Amniotic epithelial cell (primary cell): ENCODE measurements around the gene HSPB7.
"Not testable (repeated sequence)": the region's sequence is repeated elsewhere in the genome, so short reads cannot be mapped to it uniquely, and the experiment has no call there.

Experiments used
- DNase-seq: peaks from one replicate; pipeline ENCODE4 v3.0.0-alpha.2; 2010; ENCODE audit warnings: low read depth

Gene HSPB7

DNA sequence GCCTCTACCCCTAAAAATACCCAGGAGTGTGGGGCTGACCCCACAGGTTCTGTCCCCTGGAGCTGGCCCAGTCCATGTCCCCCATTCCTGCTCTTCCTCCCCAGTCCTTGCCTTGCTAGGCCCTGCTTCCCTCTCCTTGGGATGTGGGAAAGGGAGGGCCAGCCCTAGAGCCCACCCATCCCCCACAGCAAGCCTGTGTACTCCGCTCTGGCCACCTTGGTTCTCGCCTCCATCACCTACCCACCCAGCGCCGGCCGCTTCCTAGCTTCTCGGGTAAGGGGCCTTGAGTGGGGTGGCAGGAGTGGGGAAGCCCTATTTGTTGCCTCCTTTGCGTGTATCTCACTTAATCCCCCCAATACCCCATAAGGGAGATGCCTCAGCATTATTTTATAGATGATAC, 32.5 kb upstream of the HSPB7 start:
- no peak for DNase-seq

DNA sequence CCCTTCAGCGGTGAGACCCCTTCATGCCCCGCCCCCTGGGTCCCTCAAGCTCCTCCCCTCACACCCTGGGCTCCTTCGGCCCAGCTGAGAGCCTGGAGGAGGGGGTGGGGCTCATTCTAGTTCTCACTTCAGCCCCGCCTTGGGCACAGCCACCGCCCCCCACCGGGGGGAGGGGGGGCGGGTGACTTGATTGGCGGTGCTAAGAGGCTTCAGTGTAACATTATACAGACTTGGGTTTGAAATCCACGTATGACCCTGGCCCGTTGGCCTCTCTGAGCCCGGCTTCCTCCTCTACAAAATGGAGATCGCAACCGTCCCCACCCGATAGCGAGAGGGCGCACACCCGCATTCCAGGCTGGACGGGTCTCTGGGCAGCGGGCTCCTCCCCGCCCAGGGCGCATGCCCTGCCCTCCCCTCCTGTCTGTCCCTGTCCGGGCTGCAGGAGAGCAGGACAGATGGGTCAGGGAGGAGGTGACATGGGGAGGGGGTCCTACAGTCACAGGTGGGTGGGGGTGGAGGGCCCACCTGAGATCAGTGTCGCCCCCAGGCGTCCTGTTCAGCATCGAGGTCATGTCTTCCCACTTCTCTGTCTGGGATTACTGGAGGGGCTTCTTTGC, 30.8 kb upstream of the HSPB7 start:
- peak; percentile 43 for DNase-seq

DNA sequence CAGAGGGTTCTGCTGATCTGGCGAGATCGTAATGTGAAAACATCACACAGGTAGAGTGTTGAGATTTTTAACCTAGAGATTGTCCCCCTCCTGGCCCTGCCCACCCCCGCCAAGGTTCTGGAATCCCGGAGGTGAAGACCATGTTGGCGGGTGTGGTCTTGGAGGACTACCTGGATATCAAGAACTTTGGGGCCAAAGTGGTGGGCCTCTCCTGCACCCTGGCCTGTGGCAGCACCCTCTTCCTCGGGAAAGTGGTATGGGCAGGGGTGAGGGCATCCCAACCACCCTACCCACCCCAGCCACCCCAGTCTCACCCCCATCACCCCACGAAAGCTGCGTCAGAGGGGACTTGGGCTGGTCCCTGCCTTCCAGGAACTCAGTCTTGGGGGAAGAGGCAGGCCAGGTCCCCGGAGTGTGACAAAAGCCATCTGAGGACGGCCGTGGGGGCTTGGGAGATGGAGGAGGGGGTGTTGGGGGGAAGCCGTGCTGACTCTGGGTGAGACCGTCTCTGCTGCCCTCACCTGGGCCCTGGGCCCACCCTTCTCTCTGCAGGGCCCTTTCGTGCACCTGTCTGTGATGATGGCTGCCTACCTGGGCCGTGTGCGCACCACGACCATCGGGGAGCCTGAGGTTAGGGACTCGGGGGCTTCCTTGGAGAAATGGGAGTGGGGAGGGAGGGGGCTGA, 30.1 kb upstream of the HSPB7 start:
- no peak for DNase-seq

DNA sequence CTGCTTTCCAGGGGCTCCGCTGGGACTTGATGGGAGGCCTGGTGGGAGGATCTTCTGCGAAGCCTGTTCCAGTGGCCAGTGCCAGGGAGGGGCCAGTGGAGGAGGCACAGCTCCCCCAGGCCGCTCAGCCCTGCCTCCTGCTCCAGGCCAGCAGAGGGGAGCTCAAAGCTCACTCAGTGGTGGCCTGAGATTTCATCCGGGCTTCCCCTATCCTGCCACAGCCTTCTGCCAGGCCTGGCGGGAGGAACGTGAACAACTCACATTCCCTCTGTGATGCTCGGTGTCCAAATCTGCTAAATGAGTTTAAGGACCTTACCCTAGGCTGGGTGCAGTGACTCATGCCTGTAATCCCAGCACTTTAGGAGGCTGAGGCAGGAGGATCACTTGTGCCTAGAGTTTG, 29.0 kb upstream of the HSPB7 start:
- DNase-seq, result peak; percentile 3

DNA sequence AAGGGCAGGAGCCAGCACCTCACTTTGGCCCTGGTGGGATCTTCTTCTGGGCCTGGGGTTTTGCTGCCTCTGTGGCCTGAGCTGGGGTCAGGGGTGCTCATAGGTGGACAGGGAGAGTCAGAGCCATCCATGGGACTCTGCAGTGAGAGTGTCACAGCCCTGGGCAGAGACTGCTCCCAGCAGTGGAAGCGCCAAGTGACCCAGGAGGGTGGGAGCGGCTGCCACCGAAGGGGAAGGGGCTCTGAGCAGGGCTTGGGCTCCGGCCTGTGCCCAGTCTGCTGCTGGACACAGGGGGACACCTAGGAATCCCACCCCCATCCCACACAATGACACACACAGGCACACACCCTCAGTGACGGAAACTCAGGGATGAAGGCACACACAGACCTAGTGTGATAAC, 26.1 kb upstream of the HSPB7 start:
- no peak for DNase-seq

DNA sequence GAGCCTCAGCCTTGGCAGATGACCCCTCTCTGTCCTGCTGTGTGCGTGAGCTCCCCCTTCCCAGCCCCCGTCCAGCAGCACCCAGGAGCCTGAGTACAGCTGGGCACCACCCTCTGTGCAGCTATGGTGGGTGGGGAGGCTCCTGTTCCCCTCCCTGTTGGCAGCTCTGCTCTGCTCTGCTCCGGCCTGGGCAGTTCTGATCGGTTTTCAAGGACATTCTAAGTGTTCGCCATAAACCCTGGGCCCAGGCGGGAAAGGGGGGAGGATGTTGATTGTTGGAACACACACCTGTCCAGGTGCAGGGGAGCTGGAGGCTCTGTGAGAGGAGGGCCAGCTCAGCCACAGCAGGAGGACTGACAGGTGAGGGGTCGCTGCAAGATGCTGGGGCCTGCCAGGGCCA, 25.7 kb upstream of the HSPB7 start, which contains the start of gene CLCNKB:
Gene CLCNKB, plus strand, starts transcription at position 262 of the 400 bp plus-strand sequence. CDS start 711 bp downstream, outside the sequence.
- no peak for DNase-seq

DNA sequence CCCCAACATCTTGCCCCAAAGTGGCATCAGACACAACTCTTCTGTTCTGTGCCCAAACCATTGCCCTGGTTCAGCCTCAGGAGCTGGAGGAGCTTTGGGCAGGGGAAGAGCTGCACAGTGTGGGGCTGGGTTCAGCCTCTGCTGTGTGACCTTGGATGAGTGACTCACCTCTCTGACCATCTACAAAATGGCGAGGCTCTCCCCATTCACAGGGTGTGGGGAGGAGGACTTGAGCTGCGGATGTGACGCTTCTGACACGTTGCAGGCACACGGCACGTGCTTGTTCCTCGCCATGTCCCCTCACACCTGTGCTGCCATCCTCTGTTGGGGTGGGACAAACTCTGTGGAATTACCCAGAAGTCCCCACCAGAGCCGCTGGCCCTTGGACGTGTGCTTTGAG, 24.8 kb upstream of the HSPB7 start:
- not testable (repeated sequence) for DNase-seq

DNA sequence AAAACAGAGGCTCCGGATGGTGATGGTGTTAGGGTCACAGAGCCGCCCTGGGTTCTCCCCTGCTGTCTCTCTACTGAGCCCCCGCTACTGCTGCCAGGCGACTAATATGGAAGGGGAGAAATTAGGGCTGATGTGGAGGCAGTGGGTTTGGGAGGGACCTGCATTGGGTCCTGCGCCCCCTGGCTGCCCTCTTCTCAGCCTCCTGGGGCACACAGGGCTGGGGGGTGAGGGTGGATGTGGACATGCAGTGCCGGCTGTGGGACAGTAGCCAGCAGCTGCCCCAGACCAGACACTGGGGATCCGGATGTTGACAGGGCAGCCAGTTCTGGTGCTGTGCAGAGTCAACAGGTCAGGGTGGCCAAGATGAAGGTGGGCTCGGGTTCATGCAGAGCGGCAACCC, 24.3 kb upstream of the HSPB7 start:
- no peak for DNase-seq

DNA sequence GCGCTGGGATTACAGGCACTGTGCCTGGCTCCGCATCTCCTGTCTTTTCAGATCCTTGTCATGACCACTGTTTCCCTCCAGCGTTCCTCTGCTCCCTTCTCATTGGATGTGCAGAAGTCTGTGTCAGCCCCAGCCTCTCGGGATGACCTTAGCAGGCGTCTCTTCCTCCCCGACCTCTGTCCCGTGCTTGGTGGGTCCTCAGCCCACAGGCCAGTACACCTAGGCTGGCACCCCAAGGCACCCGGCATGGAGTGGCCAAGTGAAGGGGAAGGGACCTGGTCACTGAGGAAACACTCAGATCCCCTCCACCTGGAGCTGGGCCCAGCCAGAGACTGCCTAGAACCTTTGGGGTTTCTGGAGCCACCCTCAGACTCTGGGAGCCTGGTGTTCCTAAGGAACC, 23.4 kb upstream of the HSPB7 start:
- no peak for DNase-seq

DNA sequence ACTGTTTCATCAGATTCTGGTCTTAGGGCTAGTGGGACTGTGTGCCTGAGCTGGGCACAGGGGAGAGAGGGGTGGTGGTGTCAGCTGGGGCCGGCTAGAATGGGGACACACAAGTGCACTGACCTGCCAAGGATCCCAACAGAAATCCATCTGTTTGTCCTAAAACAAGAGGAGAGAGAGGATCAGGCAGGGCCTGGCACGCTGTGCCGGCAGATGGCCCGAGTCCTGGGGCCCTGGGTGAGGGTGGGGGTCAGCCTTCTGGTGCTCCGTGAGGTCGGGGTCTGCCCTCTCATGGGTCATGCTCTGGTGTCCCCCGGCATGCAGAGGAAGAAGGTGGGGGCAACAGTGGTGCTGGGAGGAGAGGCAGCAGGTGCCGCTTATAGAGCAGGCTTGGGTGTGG, 22.0 kb upstream of the HSPB7 start:
- not testable (repeated sequence) for DNase-seq

DNA sequence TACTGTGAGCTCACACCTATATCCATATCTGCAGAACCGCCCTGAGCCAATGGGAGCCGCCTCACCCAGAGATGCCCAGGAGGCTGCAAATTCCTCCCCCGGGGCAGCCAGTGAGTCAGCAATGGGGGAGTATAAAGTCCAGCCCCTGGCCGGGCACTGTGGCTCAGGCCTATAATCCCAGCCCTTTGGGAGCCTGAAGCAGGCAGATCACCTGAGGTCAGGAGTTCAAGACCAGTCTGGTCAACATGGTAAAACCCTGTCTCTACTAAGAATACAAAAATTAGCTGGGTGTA, 20.7 kb upstream of the HSPB7 start:
- peak; percentile 40 for DNase-seq

DNA sequence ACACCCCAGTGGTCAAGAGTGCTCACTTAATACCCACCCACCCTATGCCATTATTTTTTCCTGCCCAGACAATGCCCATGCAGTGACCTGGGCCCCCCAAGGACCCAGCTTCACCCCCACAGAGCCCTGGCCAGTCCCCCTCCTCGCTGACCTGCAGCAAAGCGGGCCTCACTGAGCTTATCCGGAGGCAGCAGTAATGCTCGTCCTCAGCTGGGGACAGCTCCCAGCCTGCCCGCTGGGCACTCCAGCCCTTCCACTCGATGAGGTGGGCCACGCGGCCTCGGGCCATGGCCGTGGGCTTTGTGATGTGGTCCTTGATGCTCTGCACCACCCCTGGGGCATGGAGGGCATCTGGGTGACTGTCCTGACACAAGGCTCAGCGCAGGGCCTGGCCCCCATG, 18.6 kb upstream of the HSPB7 start:
- DNase-seq, result not testable (repeated sequence)

DNA sequence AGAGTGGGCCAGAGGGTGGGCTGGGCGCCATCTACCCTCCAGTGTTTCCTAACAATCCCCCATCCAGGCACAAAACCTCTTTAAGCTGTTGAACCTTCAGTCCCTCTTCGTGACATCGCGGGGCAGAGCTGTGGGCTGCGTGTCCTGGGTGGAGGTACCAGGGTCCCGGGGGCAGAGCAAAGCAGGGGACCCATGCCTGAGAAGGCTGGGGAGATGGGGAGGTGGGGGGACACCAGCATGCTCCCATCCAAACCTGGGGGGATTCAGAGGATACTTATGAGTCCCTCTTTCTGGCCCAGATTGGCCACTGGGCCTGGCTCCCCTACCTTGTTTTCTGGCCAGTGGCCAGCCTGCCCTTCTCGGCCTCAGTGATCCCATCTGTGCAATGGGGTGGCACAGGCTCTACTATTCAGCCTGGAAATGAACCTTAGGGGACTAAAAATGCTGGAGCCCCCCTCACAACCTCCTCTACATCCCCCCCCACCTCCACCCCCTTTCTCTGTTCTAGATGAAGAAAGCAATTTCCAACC, 15.3 kb upstream of the HSPB7 start:
- not testable (repeated sequence) for DNase-seq

DNA sequence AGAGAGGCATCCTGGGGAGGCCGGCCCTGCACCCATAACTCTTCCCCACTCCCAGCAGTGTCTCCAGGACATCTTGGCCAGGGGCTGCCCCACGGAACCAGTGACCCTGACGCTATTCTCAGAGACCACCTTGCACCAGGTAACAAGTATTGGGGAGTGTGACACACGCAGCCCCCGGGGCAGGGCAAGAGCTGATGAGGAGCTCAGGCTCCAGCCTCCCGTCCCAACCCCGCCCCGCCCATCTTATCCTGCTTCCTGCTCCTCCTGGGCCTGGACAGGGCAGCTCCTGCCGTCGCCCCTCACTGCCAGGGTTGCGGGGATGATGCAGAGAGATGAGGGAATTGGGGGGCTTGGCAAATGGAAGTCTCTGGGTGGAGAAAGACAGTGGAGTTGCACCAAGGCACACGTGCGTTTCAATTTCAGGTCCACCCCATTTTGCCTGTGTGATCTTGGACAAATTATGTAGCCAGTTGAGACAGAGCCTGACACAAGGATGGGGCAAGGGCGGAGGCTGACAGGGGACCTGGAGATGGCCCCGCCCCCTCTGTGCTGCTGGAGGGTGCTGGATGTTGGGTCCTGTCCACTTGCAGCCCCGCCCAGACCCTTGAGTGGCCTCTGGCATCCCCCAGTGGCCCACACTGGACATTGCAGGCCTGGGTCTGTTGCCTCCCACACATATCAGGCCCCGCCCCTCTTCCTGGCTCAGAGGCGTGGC, 14.7 kb upstream of the HSPB7 start:
- DNase-seq, result peak; percentile 74

DNA sequence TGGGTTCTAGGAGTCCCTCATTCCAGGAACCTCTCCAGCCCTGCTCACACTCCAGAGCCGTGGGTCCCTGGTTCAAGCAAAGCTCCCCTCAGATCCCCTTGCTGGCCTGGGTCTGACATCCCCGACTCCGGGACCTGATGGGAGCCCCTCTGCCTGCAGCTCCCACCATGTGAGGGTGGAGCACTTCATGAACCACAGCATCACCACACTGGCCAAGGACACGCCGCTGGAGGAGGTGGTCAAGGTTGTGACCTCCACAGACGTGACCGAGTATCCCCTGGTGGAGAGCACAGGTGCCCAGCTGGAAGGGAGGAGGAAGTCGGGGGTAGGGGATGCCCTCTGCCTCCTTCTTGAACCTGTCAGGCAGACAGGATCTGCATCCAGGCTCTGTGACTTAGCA, 13.7 kb upstream of the HSPB7 start:
- DNase-seq, result no peak

DNA sequence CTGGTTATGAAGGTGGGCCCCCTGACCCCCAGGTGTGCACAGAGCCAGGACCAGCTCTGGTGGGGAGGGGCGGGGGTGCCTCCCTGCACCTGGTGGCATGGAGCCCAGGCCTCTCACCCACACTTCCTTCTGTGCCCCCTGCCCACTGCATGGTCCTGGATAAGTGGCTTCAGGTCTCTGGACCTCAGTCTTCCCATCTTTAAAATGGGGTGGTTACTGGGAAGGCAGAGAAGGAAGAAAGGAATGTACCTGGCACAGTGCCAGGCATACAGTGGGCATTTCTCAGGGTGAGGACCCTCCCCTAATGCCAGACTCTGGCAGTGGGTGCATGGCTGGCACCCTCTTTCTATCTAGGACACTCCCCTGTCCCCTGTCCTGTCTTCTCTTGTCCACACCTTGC, 11.4 kb upstream of the HSPB7 start:
- no peak for DNase-seq

DNA sequence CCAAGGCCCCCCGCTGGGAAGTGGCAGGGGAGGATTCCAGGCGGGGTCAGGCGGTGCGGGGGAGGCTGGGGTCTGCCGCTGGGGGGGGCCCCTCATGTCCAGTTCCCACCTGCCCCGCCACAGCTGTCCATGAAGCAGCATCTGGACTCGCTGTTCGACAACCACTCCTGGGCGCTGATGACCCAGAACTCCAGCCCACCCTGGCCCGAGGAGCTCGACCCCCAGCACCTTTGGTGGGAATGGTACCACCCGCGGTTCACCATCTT, 11.1 kb upstream of the HSPB7 start:
- DNase-seq, result not testable (repeated sequence)

DNA sequence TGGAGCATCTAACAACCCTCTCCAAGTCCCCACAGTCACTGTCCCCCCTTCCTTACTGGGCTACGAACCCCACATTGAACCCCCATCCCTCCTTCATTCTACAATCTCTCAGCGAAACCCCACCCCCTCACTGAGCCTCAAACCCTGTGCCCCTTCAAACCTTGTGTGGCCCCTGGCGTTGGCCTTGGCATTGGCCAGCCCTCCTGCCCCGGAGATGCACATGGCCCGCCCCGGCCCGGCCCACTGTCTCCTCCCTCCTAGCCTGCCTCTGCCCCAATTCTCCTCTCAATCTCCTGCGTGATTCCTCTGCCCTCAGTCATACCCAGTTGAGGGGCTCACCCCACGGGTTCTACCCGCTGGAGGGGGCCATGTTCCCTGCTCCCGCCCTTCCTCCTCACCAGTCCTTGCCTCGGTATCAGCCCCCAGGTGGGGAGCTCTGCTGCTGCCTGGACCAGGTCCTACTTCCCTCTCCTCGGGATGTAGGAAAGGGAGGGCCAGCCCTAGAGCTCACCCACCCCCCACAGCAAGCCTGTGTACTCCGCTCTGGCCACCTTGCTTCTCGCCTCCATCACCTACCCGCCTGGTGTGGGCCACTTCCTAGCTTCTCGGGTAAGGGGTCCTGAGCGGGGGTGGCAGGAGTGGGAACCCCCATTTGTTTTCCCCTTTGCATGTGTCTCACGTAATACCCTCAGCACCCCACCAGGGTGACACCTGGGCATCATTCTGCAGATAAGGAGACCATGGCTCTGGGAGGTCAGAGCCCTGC, 10.6 kb upstream of the HSPB7 start:
- DNase-seq, result no peak

DNA sequence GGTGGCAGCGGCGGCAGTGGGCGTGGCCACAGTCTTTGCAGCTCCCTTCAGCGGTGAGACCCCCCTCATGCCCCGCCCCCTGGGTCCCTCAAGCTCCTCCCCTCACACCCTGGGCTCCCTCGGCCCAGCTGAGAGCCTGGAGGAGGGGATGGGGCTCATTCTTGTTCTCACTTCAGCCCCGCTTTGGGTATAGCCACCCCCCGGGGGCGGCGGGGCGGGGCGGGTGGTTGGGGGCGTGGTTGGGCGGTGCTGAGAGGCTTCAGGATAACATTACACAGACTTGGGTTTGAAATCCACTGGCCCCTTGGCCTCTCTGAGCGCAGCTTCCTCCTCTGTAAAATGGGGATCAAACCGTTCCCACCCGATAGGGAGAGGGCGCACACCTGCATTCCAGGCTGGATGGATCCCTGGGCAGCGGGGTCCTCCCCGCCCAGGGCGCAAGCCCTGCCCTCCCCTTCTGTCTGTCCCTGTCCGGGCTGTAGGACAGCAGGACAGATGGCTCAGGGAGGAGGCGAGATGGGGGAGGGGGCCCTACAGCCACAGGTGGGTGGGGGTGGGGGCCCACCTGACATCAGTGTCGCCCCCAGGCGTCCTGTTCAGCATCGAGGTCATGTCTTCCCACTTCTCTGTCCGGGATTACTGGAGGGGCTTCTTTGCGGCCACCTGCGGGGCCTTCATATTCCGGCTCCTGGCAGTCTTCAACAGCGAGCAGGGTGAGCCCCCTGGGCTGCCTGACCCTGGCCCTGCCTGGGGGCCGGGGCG, 9.1 kb upstream of the HSPB7 start:
- DNase-seq, result no peak

DNA sequence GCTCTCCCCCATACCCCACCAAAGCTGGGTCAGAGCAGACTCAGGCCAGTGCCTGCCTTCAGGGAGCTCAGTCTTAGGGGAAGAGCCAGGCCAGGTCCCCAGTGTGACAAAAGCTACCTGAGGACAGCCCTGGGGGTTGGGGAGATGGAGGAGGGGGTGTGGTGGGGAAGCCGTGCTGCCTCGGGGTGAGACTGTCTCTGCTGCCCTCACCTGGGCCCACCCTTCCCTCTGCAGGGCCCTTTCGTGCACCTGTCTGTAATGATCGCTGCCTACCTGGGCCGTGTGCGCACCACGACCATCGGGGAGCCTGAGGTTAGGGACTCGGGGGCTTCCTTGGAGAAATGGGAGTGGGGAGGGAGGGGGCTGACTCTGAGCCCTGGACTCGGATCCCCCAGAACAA, 8.5 kb upstream of the HSPB7 start:
- DNase-seq, result not testable (repeated sequence)

DNA sequence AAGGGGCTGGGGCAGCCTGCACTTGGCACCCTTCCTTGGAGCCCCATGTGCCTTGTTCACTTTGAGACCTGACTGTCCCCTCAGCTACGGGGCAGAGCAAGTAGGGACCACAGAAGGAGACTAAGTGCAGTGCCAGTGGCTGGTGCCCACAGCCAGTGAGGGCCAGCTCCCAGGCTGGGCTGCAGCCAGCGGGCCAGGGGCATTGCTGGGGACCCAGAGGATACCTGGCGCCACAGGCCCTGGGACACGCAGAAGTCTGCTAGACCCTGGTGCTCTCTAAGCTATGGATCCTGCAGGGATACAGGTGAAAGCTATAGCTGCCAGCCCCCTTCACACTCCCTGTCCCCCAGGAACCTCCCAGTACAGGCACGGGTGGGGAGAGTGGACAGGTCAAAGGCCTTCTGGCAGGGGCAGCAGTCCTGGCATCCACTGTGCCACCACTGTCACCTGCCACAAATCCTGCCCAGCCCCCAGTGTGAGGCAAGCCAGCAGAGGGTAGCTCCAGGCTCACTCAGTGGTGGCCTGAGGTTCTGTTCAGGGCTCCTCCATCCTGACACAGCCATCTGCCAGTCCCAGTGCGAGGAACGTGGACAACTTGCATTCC, 5.3 kb upstream of the HSPB7 start:
- no peak for DNase-seq

DNA sequence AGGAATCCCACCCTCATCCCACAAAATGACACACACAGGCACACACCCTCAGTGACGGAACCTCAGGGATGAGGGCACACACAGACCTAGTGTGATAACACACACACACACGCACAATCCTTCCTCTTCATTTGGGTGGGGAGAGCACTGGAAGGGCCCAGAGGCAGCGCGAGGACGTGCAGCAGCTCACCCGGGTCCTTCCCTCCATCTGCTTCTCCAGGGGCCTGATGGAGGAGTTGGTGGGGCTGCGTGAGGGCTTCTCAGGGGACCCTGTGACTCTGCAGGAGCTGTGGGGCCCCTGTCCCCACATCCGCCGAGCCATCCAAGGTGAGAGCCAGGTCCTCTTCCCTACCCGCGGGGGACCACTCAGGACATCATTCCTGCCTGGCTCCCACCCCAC, 4.5 kb upstream of the HSPB7 start:
- no peak for DNase-seq
